ENCODE results near the gene MLF2.
A peak's percentile ranks its signal among the peaks of the same experiment; 100 is the strongest.

The MLF2 gene

DNA sequence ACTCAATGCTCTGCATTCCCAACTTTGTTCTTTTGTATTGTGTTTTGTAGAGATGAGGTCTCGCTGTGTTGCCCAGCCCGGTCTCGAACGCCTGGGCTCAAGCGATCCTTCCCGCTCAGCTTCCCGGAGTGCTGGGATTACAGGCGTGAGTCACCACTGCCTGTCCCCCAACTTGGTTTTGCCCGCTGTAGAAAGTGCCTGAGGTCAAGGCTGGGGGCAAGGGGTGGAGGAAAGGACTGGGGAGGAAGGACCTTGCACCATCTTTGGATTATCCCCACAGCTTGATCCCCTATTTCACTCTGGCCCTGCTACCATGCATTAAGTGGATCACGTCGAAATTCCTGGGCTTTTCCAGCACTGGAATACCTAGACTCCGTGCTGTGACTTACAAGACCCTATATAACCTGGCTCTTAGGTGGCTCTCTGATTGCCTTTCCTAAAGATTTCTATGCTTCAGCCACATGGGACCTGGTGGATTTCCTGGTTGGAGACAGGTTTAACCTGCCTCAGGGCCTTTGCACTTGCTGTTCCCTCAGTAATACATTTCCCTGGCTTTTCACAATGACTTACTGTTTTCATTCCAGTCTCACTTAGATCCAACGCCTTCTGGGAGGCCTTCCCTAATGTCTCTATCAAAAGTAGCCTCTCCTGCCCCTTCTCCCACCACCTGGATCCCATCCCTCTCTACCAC is 51.7 kb downstream of the MLF2 start:
- TF ChIP-seq, protein P1, sequence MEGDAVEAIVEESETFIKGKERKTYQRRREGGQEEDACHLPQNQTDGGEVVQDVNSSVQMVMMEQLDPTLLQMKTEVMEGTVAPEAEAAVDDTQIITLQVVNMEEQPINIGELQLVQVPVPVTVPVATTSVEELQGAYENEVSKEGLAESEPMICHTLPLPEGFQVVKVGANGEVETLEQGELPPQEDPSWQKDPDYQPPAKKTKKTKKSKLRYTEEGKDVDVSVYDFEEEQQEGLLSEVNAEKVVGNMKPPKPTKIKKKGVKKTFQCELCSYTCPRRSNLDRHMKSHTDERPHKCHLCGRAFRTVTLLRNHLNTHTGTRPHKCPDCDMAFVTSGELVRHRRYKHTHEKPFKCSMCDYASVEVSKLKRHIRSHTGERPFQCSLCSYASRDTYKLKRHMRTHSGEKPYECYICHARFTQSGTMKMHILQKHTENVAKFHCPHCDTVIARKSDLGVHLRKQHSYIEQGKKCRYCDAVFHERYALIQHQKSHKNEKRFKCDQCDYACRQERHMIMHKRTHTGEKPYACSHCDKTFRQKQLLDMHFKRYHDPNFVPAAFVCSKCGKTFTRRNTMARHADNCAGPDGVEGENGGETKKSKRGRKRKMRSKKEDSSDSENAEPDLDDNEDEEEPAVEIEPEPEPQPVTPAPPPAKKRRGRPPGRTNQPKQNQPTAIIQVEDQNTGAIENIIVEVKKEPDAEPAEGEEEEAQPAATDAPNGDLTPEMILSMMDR (IDR thresholded peaks at IDR 0.05; ENCODE audit: low read depth, low read length) = no peak
- no peak for DNase-seq (ENCODE audit: low read depth, low spot score)
- H3K4me3 ChIP-seq (ENCODE audit: low read depth, low read length) = peak overlapping the region; percentile 31
- in situ Hi-C loops (cut with HindIII; ENCODE audit: low sequenced_read_pairs) = no loop called here

GRCh38 chr12:6700646-6701051 is 52.3 kb downstream of the MLF2 start, which contains the start of gene PIANP:
Gene PIANP (minus strand): TSS chr12:6700815. CDS start chr12:6698061, 2,754 bp downstream.
- no peak for DNase-seq (ENCODE audit: low read depth, low spot score)
- in situ Hi-C loops (cut with HindIII; ENCODE audit: low sequenced_read_pairs) = no loop called here
- peak within 1 kb of the TSS; percentile 42 for H3K4me3 ChIP-seq (ENCODE audit: low read depth, low read length)
- TF ChIP-seq, protein P1 (IDR thresholded peaks at IDR 0.05; ENCODE audit: low read depth, low read length) = no peak

GRCh38 chr12:6699989-6700645 is 52.8 kb downstream of the MLF2 start:
- H3K4me3 ChIP-seq (ENCODE audit: low read depth, low read length) = peak overlapping the region; percentile 42
- in situ Hi-C loops (cut with HindIII; ENCODE audit: low sequenced_read_pairs) = no loop called here
- DNase-seq (ENCODE audit: low read depth, low spot score) = no peak
- TF ChIP-seq, protein P1 (IDR thresholded peaks at IDR 0.05; ENCODE audit: low read depth, low read length) = no peak

DNA sequence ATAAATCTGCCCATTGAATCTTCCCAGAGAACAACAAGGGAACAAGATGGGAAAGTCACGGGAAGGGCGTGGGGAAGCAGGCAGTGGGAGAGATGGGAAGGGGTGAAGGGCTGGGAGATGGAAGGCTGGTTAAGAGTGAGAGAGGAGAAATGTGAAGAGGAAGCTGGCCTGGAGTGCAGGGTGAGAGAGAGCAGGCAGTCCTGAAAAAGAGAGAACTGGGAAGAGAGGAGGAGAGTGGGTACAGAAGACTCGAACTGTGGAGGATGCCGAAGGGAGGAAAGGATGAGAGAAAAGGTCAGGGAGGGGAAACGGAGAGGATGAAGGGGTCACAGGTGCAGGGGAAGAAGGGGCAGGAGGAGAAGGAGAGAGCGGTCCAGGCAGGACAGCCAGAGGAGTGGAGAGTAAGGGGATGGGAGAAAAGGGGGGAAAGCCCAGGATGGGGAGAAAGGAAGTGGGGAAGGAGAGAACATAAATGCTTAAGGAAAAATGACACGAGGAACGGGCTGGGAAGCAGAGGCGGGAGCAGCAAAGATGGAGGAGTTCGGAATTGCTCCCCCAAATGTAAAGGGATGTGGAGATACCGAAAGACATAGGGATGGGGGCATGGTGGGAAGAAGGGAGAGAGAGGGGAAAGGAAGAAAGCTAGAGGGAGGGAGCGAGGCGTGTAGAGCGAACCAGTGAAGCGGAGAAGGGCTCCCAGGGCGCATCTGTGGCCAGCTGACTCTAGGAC is 53.5 kb downstream of the MLF2 start:
- peak overlapping the region; percentile 42 for H3K4me3 ChIP-seq (ENCODE audit: low read depth, low read length)
- DNase-seq (ENCODE audit: low read depth, low spot score) = no peak
- TF ChIP-seq, protein P1 (IDR thresholded peaks at IDR 0.05; ENCODE audit: low read depth, low read length) = no peak
- in situ Hi-C loops (cut with HindIII; ENCODE audit: low sequenced_read_pairs) = no loop called here

GRCh38 chr12:6698352-6699046 is 54.4 kb downstream of the MLF2 start:
- no peak for DNase-seq (ENCODE audit: low read depth, low spot score)
- in situ Hi-C loops (cut with HindIII; ENCODE audit: low sequenced_read_pairs) = no loop called here
- no peak overlapping the region for H3K4me3 ChIP-seq (ENCODE audit: low read depth, low read length)
- TF ChIP-seq, protein P1 (IDR thresholded peaks at IDR 0.05; ENCODE audit: low read depth, low read length) = no peak

All from astrocyte of the spinal cord (primary cell).